D721Med (cell line): ENCODE results near the gene NFATC1.

Experiments
- DNase-seq: peaks from one replicate; pipeline ENCODE4 v3.0.0; 2011; ENCODE audit warnings: low spot score; ENCODE audit not compliant: insufficient read length
- FAIRE-seq: peaks from 2 replicates; lab custom pipeline; 2011; peaks lifted over from hg19 to GRCh38; lab: Jason Lieb, UNC
- CTCF ChIP-seq: IDR thresholded peaks from 2 replicates; pipeline ENCODE4 v1.5.1; 2012; ENCODE audit warnings: mild to moderate bottlenecking, control low read depth; ENCODE audit not compliant: insufficient read depth; ENCODE audit errors: missing control alignments

The NFATC1 gene

GRCh38 chr18:79526468-79527460 lies 131.0 kb downstream of the NFATC1 start:
- DNase-seq (no peak), FAIRE-seq (no peak)
- TF ChIP-seq CTCF = no peak

- no peak for TF ChIP-seq CTCF
- DNase-seq (no peak), FAIRE-seq (no peak)
Observed at GRCh38 chr18:79527656-79528315, 132.1 kb downstream of the NFATC1 start.

- TF ChIP-seq CTCF = no peak
- FAIRE-seq (no peak), DNase-seq (no peak)
Observed at GRCh38 chr18:79528316-79528695, 132.6 kb downstream of the NFATC1 start.

GRCh38 chr18:79528846-79529245 lies 133.1 kb downstream of the NFATC1 start:
- peak; percentile 89 for TF ChIP-seq CTCF
- FAIRE-seq (peak; percentile 67), DNase-seq (peak; percentile 84)

GRCh38 chr18:79529296-79529695 lies 133.6 kb downstream of the NFATC1 start:
- TF ChIP-seq CTCF = no peak
- no peak for FAIRE-seq

GRCh38 chr18:79529991-79530390 lies 134.3 kb downstream of the NFATC1 start:
- FAIRE-seq = no peak
- no peak for TF ChIP-seq CTCF
- DNase-seq = no peak

More at GRCh38 chr18:79529296-79529695, 133.6 kb downstream of the NFATC1 start:
- DNase-seq = no peak

- DNase-seq (no peak), FAIRE-seq (no peak)
- no peak for TF ChIP-seq CTCF
Observed at GRCh38 chr18:79530821-79531220, 135.1 kb downstream of the NFATC1 start.
